H1 (cell line): ENCODE measurements around the gene MRPS27. TPM values are rescaled to one million over a fixed set of nuclear protein-coding genes. Genes with fewer than 3 reads are reported as not detected.

Experiments
- CTCF ChIA-PET: fragments of 300-600 bp; sonication (Branson Sonifier 250); formaldehyde crosslinking; loops from one replicate; lab custom pipeline; 2021; ENCODE audit not compliant: partially characterized antibody; lab: Charles Lee
- POLR2A ChIA-PET: fragments of 300-600 bp; sonication (Branson Sonifier 250); formaldehyde crosslinking; loops from one replicate; lab custom pipeline; 2021; ENCODE audit warnings: inconsistent platforms; ENCODE audit not compliant: partially characterized antibody; lab: Charles Lee
- DNase-seq, 2 experiments: peaks; one replicate each; pipeline versions ENCODE4 v3.0.0 to v3.0.0-alpha.2; 2010 to 2022; ENCODE audit warnings: low spot score in 2 of 2, low read depth in 1 of 2, mixed read lengths in 1 of 2
- FAIRE-seq: peaks from 2 replicates; lab custom pipeline; 2011; peaks lifted over from hg19 to GRCh38; lab: Jason Lieb, UNC
- H2AFZ ChIP-seq: 2 replicates; pipeline ENCODE4 v1.8.1; 2012; ENCODE audit warnings: low read length, inconsistent platforms
- H2AK5ac ChIP-seq: 2 replicates; pipeline ENCODE4 v1.6.1; 2013; ENCODE audit warnings: low read depth, low read length
- H2BK120ac ChIP-seq: replicated peaks from 2 replicates; pipeline ENCODE3; 2013; ENCODE audit warnings: low read depth, low read length, inconsistent platforms
- H2BK12ac ChIP-seq: 2 replicates; pipeline ENCODE4 v1.6.1; 2013; ENCODE audit warnings: low read depth, low read length
- H2BK15ac ChIP-seq: 2 replicates; pipeline ENCODE4 v1.6.1; 2013; ENCODE audit warnings: low read length
- H2BK20ac ChIP-seq: 2 replicates; pipeline ENCODE4 v1.6.1; 2013; ENCODE audit warnings: low read length
- H2BK5ac ChIP-seq: 2 replicates; pipeline ENCODE4 v1.6.1; 2013; ENCODE audit warnings: low read depth, low read length
- H3K14ac ChIP-seq: 2 replicates; pipeline ENCODE4 v1.6.1; 2013; ENCODE audit warnings: inconsistent platforms; ENCODE audit not compliant: insufficient read length
- H3K18ac ChIP-seq: 2 replicates; pipeline ENCODE4 v1.6.1; 2013; ENCODE audit warnings: low read length; ENCODE audit errors: extremely low read depth
- H3K23ac ChIP-seq: 2 replicates; pipeline ENCODE4 v1.6.1; 2013; ENCODE audit warnings: inconsistent platforms; ENCODE audit not compliant: insufficient read length
- H3K23me2 ChIP-seq: 2 replicates; pipeline ENCODE4 v1.6.1; 2013; ENCODE audit warnings: low read depth, low read length
- H3K27ac ChIP-seq: 2 replicates; pipeline ENCODE4 v1.6.1; 2011; ENCODE audit warnings: low read depth, low read length, inconsistent platforms
- H3K27me3 ChIP-seq, 4 experiments: replicated peaks in 1 of 4; 1 replicate in 1 of 4; 2 replicates in 3 of 4; pipeline versions ENCODE4 v1.6.1 to v1.8.1; 2011 to 2013; ENCODE audit warnings: low read length in 3 of 4, mild to moderate bottlenecking in 3 of 4, inconsistent platforms in 2 of 4, mixed read lengths in 2 of 4, moderate library complexity in 1 of 4; ENCODE audit not compliant: control insufficient read depth in 3 of 4, insufficient read depth in 3 of 4; ENCODE audit errors: extremely low read depth in 1 of 4
- H3K36me3 ChIP-seq, 4 experiments: 2 replicates each; pipeline versions ENCODE4 v1.6.1 to v1.8.1; 2011 to 2013; ENCODE audit warnings: mild to moderate bottlenecking in 4 of 4, low read length in 3 of 4, moderate library complexity in 2 of 4, control low read depth in 1 of 4, inconsistent platforms in 1 of 4; ENCODE audit not compliant: insufficient read depth in 4 of 4, control insufficient read depth in 2 of 4
- H3K4ac ChIP-seq: replicated peaks from 2 replicates; pipeline ENCODE3; 2013; ENCODE audit warnings: low read length, low read depth, mixed read lengths, inconsistent platforms; ENCODE audit not compliant: insufficient read length
- H3K4me1 ChIP-seq, 4 experiments: replicated peaks in 1 of 4; 1 replicate in 1 of 4; 2 replicates in 3 of 4; pipeline versions ENCODE4 v1.6.1 to v1.8.1; 2011 to 2013; ENCODE audit warnings: low read length in 3 of 4, inconsistent platforms in 2 of 4, mixed read lengths in 1 of 4; ENCODE audit not compliant: insufficient read depth in 4 of 4, control insufficient read depth in 3 of 4
- H3K4me2 ChIP-seq, 2 experiments: 2 replicates each; pipeline versions ENCODE4 v1.6.1 to v1.8.1; 2011 to 2013; ENCODE audit warnings: low read depth in 2 of 2, low read length in 2 of 2, control low read depth in 1 of 2, inconsistent platforms in 1 of 2, mild to moderate bottlenecking in 1 of 2; ENCODE audit not compliant: insufficient read depth in 1 of 2
- H3K4me3 ChIP-seq, 4 experiments: fragments of 200-600, 300-600 bp in 1 of 4; sonication (generic), shearing (Covaris generic), sonication (Bioruptor Twin) in 1 of 4; 2 replicates each; pipeline versions ENCODE4 v1.5.1 to v1.8.1; 2011 to 2016; ENCODE audit warnings: low read length in 4 of 4, low read depth in 3 of 4, control low read depth in 2 of 4, inconsistent platforms in 2 of 4, mild to moderate bottlenecking in 2 of 4, mixed read lengths in 1 of 4, moderate library complexity in 1 of 4; ENCODE audit not compliant: insufficient read depth in 2 of 4; ENCODE audit errors: extremely low read depth in 1 of 4
- H3K56ac ChIP-seq: replicated peaks from 2 replicates; pipeline ENCODE3; 2013; ENCODE audit warnings: low read depth, mild to moderate bottlenecking, mixed read lengths, low read length, inconsistent platforms; ENCODE audit not compliant: insufficient read length
- H3K79me1 ChIP-seq: 2 replicates; pipeline ENCODE4 v1.6.1; 2013; ENCODE audit warnings: low read depth, low read length, control low read depth
- H3K79me2 ChIP-seq, 2 experiments: 2 replicates each; pipeline versions ENCODE4 v1.6.1 to v1.8.1; 2012 to 2013; ENCODE audit warnings: low read length in 2 of 2, mild to moderate bottlenecking in 2 of 2, inconsistent platforms in 1 of 2; ENCODE audit not compliant: insufficient read depth in 2 of 2, control insufficient read depth in 1 of 2
- H3K9ac ChIP-seq, 4 experiments: replicated peaks in 1 of 4; 1 replicate in 1 of 4; 2 replicates in 3 of 4; pipeline versions ENCODE4 v1.6.1 to v1.8.1; 2011 to 2013; ENCODE audit warnings: low read depth in 3 of 4, low read length in 3 of 4, control low read depth in 2 of 4, mild to moderate bottlenecking in 2 of 4, moderate library complexity in 2 of 4, inconsistent platforms in 1 of 4; ENCODE audit errors: extremely low read depth in 1 of 4
- H3K9me3 ChIP-seq, 2 experiments: 2 replicates each; pipeline versions ENCODE4 v1.6.1 to v1.8.1; 2012 to 2013; ENCODE audit warnings: mild to moderate bottlenecking in 2 of 2, moderate library complexity in 2 of 2, control low read depth in 1 of 2, inconsistent platforms in 1 of 2, low read depth in 1 of 2, low read length in 1 of 2, mixed read lengths in 1 of 2; ENCODE audit not compliant: insufficient read depth in 2 of 2
- H4K20me1 ChIP-seq, 2 experiments: replicated peaks in 1 of 2; 2 replicates each; pipeline versions ENCODE3 to v1.8.1; 2011 to 2013; ENCODE audit warnings: inconsistent platforms in 2 of 2, low read length in 2 of 2, mild to moderate bottlenecking in 1 of 2; ENCODE audit not compliant: insufficient read depth in 2 of 2, control insufficient read depth in 1 of 2
- H4K5ac ChIP-seq: 2 replicates; pipeline ENCODE4 v1.6.1; 2013; ENCODE audit warnings: low read length, low read depth, mixed read lengths, inconsistent platforms; ENCODE audit not compliant: insufficient read length
- H4K8ac ChIP-seq: 2 replicates; pipeline ENCODE4 v1.8.0; 2013; ENCODE audit warnings: mild to moderate bottlenecking, moderate library complexity, low read length, inconsistent platforms; ENCODE audit not compliant: insufficient read depth; ENCODE audit errors: extremely low read depth
- H4K91ac ChIP-seq: replicated peaks from 2 replicates; pipeline ENCODE3; 2013; ENCODE audit warnings: low read length, mixed read lengths, inconsistent platforms; ENCODE audit not compliant: insufficient read length
- BACH1 ChIP-seq: IDR thresholded peaks from 2 replicates; pipeline ENCODE4 v1.6.1; 2012; ENCODE audit warnings: low read length, improper control_type of control experiment
- KDM4A ChIP-seq: IDR thresholded peaks from one replicate; pipeline ENCODE4 v1.7.1; 2012; ENCODE audit warnings: low read depth, mild to moderate bottlenecking, moderate library complexity, low read length, inconsistent platforms; ENCODE audit not compliant: severe bottlenecking
- MAX ChIP-seq: IDR thresholded peaks from 2 replicates; pipeline ENCODE4 v1.6.1; 2012; ENCODE audit warnings: inconsistent platforms
- RNF2 ChIP-seq: fragments of 200-900, 300-1000 bp; sonication (generic); IDR thresholded peaks from 2 replicates; pipeline ENCODE4 v1.7.1; 2016; ENCODE audit warnings: borderline replicate concordance, low read depth, mild to moderate bottlenecking, antibody characterized with exemption, low read length; ENCODE audit not compliant: poor library complexity, severe bottlenecking; ENCODE audit errors: missing control alignments
- TBP ChIP-seq: IDR thresholded peaks from 2 replicates; pipeline ENCODE4 v1.6.1; 2011; ENCODE audit warnings: low read depth, low read length, improper control_type of control experiment
- WGBS, 2 experiments: shearing (Covaris generic) in 1 of 2; methylation state at CpG; one replicate each; pipeline versions ENCODE4 v1.1.6 to v1.1.7; 2013 to 2015; ENCODE audit warnings: low lambda C conversion rate in 2 of 2, mixed read lengths in 2 of 2, inconsistent platforms in 1 of 2, low coverage in 1 of 2, missing lambda C conversion rate in 1 of 2; ENCODE audit not compliant: insufficient replicate concordance in 2 of 2, insufficient coverage in 1 of 2, insufficient read length in 1 of 2; ENCODE audit errors: extremely low coverage in 1 of 2, missing lambda C conversion rate in 1 of 2; 5-methylcytosine and 5-hydroxymethylcytosine counted together
- polyA plus RNA-seq, 7 experiments: library from polyadenylated mRNA; depleted of rRNA in 3 of 7; stranded (reverse) in 5 of 7; unstranded in 2 of 7; fragments of >200 nt in 5 of 7; fragments of 200-250 nt in 2 of 7; gene quantifications; 1 replicate in 5 of 7; 2 replicates in 1 of 7; 4 replicates in 1 of 7; pipeline versions ENCODE4 v1.2.1 to v1.2.3, GENCODE V29; 2011 to 2013; ENCODE audit warnings: missing spikeins in 2 of 7, mixed read lengths in 2 of 7
- total RNA-seq: library from RNA; stranded (reverse); fragmentation: NEBNext Ultra II Directional; extraction: Animal tissue kit (Norgen Biotek cat#: 25700); gene quantifications from 2 replicates; pipeline ENCODE4 v1.2.1, GENCODE V29; 2021

The MRPS27 gene
- total and polyA plus RNA-seq, 2 of the 8 experiments (the other 6 are each of a cell fraction or from before 2014, with no cell fraction given): 93.2 to 102 TPM

- no peak overlapping the region for H3K18ac ChIP-seq
- no peak overlapping the region for H4K8ac ChIP-seq
- no peak overlapping the region for H3K4ac ChIP-seq
- H2BK120ac ChIP-seq: no peak overlapping the region
- H3K4me3 ChIP-seq: no peak overlapping the region
- H2BK5ac ChIP-seq: no peak overlapping the region
- H3K23ac ChIP-seq: no peak overlapping the region
- no peaks in the 10 kb centered on the region for H3K9me3 ChIP-seq
- ChIA-PET POLR2A (no interaction called here), CTCF (no interaction called here)
- H3K4me2 ChIP-seq: no peak overlapping the region
- whole genome bisulfite sequencing, 2 experiments: 95% methylated on average over 4 of the region's 4 CpGs; no CpG with 5 or more reads in 1 of the 2 experiments
- peaks cover 0 to 5% (median 2%) of the 10 kb centered on the region in 4 experiments; a peak in 4 of 8 replicates for H3K36me3 ChIP-seq
- peaks cover 0 to 3% (median 0%) of the 10 kb centered on the region in 4 experiments; a peak in 1 of 7 replicates for H3K4me1 ChIP-seq
- no peak overlapping the region for H3K14ac ChIP-seq
- no peak overlapping the region for H2AFZ ChIP-seq
- H2BK15ac ChIP-seq: no peak overlapping the region
- no peaks in the 10 kb centered on the region for H3K79me2 ChIP-seq
- no peak overlapping the region for H4K91ac ChIP-seq
- H4K5ac ChIP-seq: no peak overlapping the region
- no peaks in the 10 kb centered on the region for H4K20me1 ChIP-seq
- no peak overlapping the region for H3K27ac ChIP-seq
- no peaks in the 10 kb centered on the region for H3K23me2 ChIP-seq
- FAIRE-seq (no peak), DNase-seq (no peak)
- no peak overlapping the region for H2AK5ac ChIP-seq
- no peaks in the 10 kb centered on the region for H3K27me3 ChIP-seq
- no peak overlapping the region for H3K56ac ChIP-seq
- no peak overlapping the region for H2BK12ac ChIP-seq
- no peak overlapping the region for H3K9ac ChIP-seq
- H2BK20ac ChIP-seq: no peak overlapping the region
- TF ChIP-seq BACH1 (no peak), KDM4A (no peak), TBP (no peak), RNF2 (no peak), MAX (no peak)
- H3K79me1 ChIP-seq: no peaks in the 10 kb centered on the region
Observed at GRCh38 chr5:72347801-72348308, 27.8 kb upstream of the MRPS27 start.
